Activated CD8-positive, alpha-beta memory T cell treated with anti-CD3 and anti-CD28 coated beads for 48 hours (primary cell): ENCODE measurements around the gene KCNQ4.

ENCODE experiments used
- DNase-seq, 3 experiments: peaks; one replicate each; pipeline ENCODE4 v3.0.0-alpha.2; 2020; ENCODE audit warnings: low read depth in 2 of 3, low spot score in 2 of 3

The KCNQ4 gene

DNA sequence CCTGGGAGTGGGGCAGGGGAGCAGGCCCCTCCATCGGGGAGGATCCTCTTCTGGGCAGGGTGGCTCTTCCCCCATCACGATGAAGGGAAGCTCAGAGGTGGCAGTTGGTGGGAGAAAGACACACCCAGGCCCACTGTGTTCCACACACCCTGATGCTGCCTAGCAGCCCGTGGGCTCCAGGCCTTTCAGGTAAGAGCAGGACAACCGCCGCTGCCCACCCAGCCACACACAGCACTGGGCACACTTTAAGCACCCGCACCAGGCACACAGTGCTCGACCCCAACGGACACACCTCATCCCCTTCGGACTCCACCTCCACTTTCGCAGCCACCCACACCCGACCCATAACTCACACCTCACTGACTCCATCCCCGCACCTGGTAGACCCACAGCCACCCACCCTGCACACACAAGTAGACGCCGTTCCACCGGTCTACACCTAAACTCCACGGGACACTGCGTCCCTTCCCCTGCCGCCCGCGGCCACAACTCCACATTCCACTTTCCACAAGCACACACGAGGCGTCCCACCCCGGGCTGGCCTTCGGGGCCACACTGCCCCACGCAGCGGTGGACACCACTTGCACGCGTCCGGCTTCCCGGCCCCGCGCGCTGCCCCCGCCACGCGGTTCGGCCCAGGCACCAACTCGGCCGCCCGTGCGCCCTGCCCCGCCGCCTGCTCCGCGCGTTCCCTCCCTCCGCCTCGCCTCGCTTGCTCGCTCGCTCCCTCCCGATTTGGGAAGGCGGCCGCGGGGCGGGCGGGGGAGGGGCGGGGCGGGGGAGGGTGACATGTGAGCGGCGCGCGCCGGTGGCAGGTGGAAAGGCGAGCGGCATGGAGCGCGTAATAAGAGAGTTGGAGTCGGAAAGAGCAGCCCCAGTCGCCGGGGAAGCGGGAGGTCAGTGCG lies at the start of gene KCNQ4:
Gene KCNQ4, plus strand, starts transcription at position 787 of the 905 bp plus-strand sequence. CDS start 307 bp downstream, outside the sequence.
- DNase-seq = no peak

- no peak for DNase-seq
Measured at GRCh38 chr1:40734882-40735628, 48.5 kb upstream of the KCNQ4 start.

DNA sequence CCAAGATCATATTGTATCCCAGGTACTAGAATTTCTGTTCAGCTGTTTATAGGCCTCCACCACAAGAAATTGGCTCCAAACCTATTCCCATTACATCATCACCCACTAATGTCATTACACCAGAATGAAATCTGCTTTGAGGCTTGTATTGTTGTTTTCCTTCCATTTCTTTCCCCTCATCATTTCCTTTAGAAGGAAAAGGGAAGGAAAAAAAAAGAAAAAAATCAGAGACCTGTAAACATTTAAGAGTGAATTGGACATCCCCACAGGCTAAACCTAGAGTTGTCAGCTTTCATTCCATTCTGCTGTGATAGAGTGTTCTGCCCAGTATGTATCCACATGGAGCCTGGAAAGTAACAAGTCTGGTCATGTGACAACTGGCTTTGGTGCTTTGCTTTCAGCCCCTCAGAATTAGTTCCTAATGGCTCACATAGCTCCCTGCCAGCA lies 47.5 kb upstream of the KCNQ4 start:
- DNase-seq = no peak

DNA sequence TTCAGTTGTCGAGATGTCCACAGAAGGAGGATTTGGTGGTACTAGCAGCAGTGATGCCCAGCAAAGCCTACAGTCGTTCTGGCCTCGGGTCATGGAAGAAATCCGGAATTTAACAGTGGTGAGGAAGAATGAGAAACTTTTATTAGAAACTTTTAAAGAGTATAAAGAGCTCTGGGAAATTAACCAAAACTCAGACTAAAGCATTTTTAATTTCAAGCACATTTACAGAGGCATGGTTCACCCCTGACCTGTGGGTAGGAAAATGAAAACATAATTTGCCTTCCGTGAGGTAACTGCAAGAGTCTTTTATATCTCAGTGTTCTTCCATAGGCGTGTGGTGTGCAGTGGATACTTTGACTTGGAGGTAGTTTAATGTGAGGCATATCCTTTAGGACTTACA lies 44.8 kb upstream of the KCNQ4 start:
- DNase-seq = no peak

GRCh38 chr1:40739455-40740008 lies 44.1 kb upstream of the KCNQ4 start:
- DNase-seq = no peak

DNA sequence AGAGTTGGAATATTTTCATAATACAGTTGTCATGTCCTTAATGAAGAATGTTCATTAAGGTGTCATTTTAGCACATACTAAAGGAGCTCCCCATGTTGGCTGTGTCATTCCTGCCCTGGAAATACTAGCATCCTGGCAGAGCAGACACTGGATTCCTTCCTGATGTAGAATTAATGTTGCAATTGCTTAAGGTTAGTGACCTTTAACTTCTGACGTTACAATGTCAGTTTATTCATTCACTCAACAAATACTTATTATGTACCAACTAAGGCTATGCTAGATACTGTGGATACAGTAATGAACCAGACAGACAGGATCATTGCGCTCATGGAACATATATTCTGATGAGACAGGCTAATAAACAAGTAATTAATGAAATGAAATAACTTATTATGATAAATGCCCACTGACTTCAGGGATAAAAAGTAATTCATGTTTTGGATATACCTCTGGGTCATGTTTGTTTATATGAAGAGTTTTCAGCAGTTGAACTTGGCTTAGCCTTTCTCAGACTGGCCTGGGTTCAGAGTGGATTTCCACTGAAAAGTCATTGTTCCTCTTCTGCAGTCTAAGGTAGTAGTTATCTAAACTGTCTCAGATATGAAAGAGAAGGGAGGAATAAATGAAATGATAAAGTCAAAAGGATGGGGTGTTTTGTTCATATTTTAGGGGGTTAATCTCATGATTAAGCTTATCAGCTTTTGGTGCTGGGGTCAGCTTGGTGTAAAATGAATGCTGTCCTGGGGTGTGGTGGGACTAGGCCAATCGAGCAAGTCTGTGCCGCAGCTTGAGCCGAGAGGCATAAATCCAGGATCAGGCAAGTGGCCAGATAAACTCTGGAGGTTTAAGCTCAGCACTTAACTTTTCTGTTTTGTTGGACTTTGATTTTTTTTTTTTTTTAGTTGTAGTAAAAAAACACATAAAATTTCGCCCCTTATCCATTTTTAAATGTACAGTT lies 43.3 kb upstream of the KCNQ4 start:
- no peak for DNase-seq

- DNase-seq = no peak
Measured at GRCh38 chr1:40740997-40741736, 42.4 kb upstream of the KCNQ4 start.

DNA sequence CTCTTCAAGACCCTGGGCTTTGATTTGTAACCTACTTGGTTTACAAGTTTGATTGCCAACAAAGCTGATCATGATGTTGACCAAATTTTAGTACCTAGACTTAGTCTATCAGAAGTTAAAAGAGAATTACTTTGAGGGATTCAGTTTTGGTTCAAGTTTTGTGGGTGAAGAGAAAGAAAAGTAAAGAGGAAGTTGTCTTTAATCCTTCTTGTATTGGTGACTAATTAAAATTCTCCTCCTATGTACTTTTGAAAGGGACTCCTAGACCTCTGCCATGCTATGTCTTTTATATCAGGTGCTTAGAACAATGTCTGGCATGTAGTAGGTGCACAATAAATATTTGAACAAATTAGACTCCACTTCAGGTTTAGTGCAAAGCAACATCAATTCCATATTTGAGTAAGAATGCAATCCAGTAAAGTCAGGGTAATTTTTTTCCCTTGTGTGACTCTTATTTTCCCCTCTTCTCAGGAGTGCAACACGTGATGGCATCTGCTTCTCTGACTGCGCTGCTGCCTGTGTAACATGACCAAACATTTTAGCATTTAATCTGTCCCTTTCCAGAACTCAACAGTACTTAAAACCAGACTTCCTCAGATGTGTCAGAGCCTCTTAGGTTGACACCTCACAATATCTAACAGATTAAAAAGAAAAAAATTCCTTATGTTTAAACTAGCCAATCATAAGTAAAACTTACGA lies 41.1 kb upstream of the KCNQ4 start:
- no peak for DNase-seq

DNA sequence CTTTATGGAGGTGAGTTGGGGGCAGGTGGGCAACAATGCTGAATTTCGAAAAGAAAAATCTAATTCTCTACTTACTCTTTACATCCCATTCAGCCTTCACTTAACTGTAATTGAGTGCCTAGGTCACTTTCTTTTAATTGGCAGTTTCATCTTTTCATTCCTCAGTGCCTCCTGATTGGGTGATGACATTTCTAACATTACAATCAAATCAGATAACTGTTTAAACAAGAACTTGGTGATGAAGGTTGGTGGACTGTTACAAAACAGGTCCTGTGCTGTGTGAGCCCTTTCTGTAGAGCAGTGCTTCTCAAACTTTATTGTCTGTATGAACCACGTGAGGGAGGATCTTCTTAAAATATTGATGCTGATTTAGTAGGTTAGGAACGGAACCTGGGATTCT lies 40.1 kb upstream of the KCNQ4 start:
- DNase-seq = no peak

- no peak for DNase-seq
Measured at GRCh38 chr1:40743860-40744259, 39.7 kb upstream of the KCNQ4 start.

GRCh38 chr1:40745176-40745575 lies 38.4 kb upstream of the KCNQ4 start:
- DNase-seq = no peak

GRCh38 chr1:40746344-40747090 lies 37.1 kb upstream of the KCNQ4 start:
- no peak for DNase-seq

GRCh38 chr1:40748841-40749718 lies 34.5 kb upstream of the KCNQ4 start:
- DNase-seq = no peak

- no peak for DNase-seq
Measured at GRCh38 chr1:40749817-40750216, 33.8 kb upstream of the KCNQ4 start.

GRCh38 chr1:40750451-40750908 lies 33.1 kb upstream of the KCNQ4 start:
- no peak for DNase-seq

- DNase-seq = no peak
Measured at GRCh38 chr1:40751802-40752201, 31.8 kb upstream of the KCNQ4 start.

GRCh38 chr1:40753142-40753882 lies 30.3 kb upstream of the KCNQ4 start:
- DNase-seq = no peak
